ENCODE data around the gene GNG12. TPM values are rescaled to one million over a fixed set of nuclear protein-coding genes. Genes with fewer than 3 reads are reported as not detected.

GNG12 gene
- polyA plus RNA-seq, 1 donor (not counting 4 experiments of a cell fraction or from before 2014, with no cell fraction given) = 208 TPM

DNA sequence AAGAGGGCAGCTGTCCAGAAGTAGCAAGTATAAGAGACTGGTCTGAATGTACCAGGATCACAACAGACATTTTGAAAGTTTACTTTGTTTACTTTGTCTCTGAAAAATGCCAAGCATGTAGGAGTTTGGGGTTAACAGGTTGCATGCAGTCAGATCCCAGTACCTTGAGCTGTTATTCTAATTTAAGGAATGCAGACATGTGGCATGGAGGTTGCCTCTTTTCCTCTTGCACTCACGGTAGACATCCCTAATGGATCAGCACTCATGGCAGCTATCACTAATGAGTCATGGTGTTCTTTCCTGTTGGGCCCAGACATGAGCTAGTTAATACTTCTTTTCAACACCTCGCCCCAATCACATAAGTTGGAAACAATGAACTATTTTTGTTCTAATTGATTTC, 81.0 kb downstream of the GNG12 start:
- dilution Hi-C loops (cut with MboI; ENCODE audit: extremely low pct_ligation_motif_present, low sequenced_read_pairs) = no loop called here
- Histone ChIP-seq H3K4me1 (ENCODE audit: control insufficient read depth, extremely low read depth, insufficient read depth, low read length) (peaks cover 77% of the 10 kb centered on the region), H3K9ac (ENCODE audit: control insufficient read depth, extremely low read depth, insufficient read depth, low read length) (no peak overlapping the region), H3K79me2 (ENCODE audit: control insufficient read depth, insufficient read depth, low read length) (peaks cover 68% of the 10 kb centered on the region), H4K20me1 (ENCODE audit: control insufficient read depth, extremely low read depth, insufficient read depth, low read length) (no peaks in the 10 kb centered on the region), H3K4me3 (ENCODE audit: control insufficient read depth in 2 of 3, extremely low read depth in 1 of 3, insufficient read depth in 2 of 3, low read depth in 1 of 3, low read length in 3 of 3) (no peak overlapping the region), H3K9me1 (ENCODE audit: control insufficient read depth, extremely low read depth, insufficient read depth, low read length) (peaks cover 3% of the 10 kb centered on the region), H3K27ac (ENCODE audit: control insufficient read depth, insufficient read depth, low read length) (peak overlapping the region; percentile 55), H3K27me3 (ENCODE audit: control insufficient read depth, extremely low read depth, insufficient read depth, low read length) (no peaks in the 10 kb centered on the region), H2AFZ (ENCODE audit: control insufficient read depth, low read length) (no peak overlapping the region), H3K36me3 (ENCODE audit: control insufficient read depth in 2 of 2, extremely low read depth in 1 of 2, insufficient read depth in 2 of 2, low read length in 2 of 2) (peaks cover 6 to 20% of the 10 kb centered on the region in 2 experiments), H3K4me2 (ENCODE audit: control insufficient read depth, extremely low read depth, insufficient read depth, low read depth, low read length) (peak overlapping the region; percentile 2), H3K9me3 (ENCODE audit: control insufficient read depth, low read depth, low read length) (no peaks in the 10 kb centered on the region)
- FAIRE-seq (peak; percentile 73), DNase-seq (ENCODE audit: low read depth, low spot score) (no peak)
- no peak for TF ChIP-seq EZH2 (IDR thresholded peaks at IDR 0.05; ENCODE audit: low read length)
- TF ChIP-seq, protein P1, sequence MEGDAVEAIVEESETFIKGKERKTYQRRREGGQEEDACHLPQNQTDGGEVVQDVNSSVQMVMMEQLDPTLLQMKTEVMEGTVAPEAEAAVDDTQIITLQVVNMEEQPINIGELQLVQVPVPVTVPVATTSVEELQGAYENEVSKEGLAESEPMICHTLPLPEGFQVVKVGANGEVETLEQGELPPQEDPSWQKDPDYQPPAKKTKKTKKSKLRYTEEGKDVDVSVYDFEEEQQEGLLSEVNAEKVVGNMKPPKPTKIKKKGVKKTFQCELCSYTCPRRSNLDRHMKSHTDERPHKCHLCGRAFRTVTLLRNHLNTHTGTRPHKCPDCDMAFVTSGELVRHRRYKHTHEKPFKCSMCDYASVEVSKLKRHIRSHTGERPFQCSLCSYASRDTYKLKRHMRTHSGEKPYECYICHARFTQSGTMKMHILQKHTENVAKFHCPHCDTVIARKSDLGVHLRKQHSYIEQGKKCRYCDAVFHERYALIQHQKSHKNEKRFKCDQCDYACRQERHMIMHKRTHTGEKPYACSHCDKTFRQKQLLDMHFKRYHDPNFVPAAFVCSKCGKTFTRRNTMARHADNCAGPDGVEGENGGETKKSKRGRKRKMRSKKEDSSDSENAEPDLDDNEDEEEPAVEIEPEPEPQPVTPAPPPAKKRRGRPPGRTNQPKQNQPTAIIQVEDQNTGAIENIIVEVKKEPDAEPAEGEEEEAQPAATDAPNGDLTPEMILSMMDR (optimal IDR thresholded peaks at IDR 0.05 in 1 of 3, IDR thresholded peaks at IDR 0.05 in 1 of 3, conservative IDR thresholded peaks at IDR 0.05 in 1 of 3; ENCODE audit: extremely low read depth in 1 of 3, insufficient read depth in 2 of 3, low read length in 3 of 3) = no peak

DNA sequence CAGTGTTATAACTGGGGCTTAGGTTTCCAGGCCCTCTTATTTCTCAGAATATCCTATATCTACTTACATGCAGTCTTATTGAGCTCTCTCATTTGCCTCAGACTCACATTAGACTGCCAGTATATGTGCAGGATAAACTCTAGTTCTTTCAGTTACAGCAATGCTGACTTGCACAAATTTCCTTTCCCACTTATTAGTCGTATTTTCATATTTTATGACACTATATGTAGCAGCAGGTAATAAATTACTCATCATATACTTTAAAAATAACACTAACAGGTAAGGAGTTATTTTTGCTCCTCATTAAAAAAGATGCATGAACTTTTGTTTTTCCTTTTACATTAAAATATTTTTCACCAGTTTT, 82.6 kb downstream of the GNG12 start:
- Histone ChIP-seq H3K4me3 (ENCODE audit: control insufficient read depth in 2 of 3, extremely low read depth in 1 of 3, insufficient read depth in 2 of 3, low read depth in 1 of 3, low read length in 3 of 3) (peak overlapping the region in 1 of 3 experiments; percentile 34), H3K4me2 (ENCODE audit: control insufficient read depth, extremely low read depth, insufficient read depth, low read depth, low read length) (peak overlapping the region; percentile 93), H3K36me3 (ENCODE audit: control insufficient read depth in 2 of 2, extremely low read depth in 1 of 2, insufficient read depth in 2 of 2, low read length in 2 of 2) (peaks cover 2 to 14% of the 10 kb centered on the region in 2 experiments), H3K4me1 (ENCODE audit: control insufficient read depth, extremely low read depth, insufficient read depth, low read length) (peaks cover 77% of the 10 kb centered on the region), H3K9me3 (ENCODE audit: control insufficient read depth, low read depth, low read length) (no peaks in the 10 kb centered on the region), H3K27me3 (ENCODE audit: control insufficient read depth, extremely low read depth, insufficient read depth, low read length) (no peaks in the 10 kb centered on the region), H3K9ac (ENCODE audit: control insufficient read depth, extremely low read depth, insufficient read depth, low read length) (peak overlapping the region; percentile 79), H3K9me1 (ENCODE audit: control insufficient read depth, extremely low read depth, insufficient read depth, low read length) (peaks cover 3% of the 10 kb centered on the region), H2AFZ (ENCODE audit: control insufficient read depth, low read length) (no peak overlapping the region), H3K27ac (ENCODE audit: control insufficient read depth, insufficient read depth, low read length) (peak overlapping the region; percentile 96), H3K79me2 (ENCODE audit: control insufficient read depth, insufficient read depth, low read length) (peaks cover 65% of the 10 kb centered on the region), H4K20me1 (ENCODE audit: control insufficient read depth, extremely low read depth, insufficient read depth, low read length) (no peaks in the 10 kb centered on the region)
- FAIRE-seq (no peak), DNase-seq (ENCODE audit: low read depth, low spot score) (no peak)
- no peak for TF ChIP-seq EZH2 (IDR thresholded peaks at IDR 0.05; ENCODE audit: low read length)
- TF ChIP-seq, protein P1 (optimal IDR thresholded peaks at IDR 0.05 in 1 of 3, IDR thresholded peaks at IDR 0.05 in 1 of 3, conservative IDR thresholded peaks at IDR 0.05 in 1 of 3; ENCODE audit: extremely low read depth in 1 of 3, insufficient read depth in 2 of 3, low read length in 3 of 3) = no peak
- dilution Hi-C loops (cut with MboI; ENCODE audit: extremely low pct_ligation_motif_present, low sequenced_read_pairs) = no loop called here

Measured in keratinocyte (primary cell).